ENCODE data around the gene KCTD4.

DNA sequence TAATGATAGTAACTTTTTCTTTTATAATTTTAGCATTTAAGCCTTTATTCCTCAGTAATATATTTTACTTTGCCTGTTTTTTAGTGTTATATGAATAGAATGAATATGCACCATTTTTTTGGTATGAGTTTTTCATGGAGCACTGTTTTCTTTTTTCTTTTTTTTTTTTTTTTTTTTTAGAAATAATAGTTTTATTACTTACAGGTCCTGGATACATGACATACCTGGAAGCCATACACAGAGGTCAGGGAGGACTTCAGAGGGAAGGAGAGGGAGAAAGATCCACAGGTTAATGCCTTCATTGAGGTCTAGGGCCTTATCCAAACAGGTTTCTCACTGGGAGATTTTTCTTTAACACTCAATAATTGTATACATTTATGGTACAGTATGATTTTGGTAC, 26.4 kb downstream of the KCTD4 start:
- TF ChIP-seq, protein P1, sequence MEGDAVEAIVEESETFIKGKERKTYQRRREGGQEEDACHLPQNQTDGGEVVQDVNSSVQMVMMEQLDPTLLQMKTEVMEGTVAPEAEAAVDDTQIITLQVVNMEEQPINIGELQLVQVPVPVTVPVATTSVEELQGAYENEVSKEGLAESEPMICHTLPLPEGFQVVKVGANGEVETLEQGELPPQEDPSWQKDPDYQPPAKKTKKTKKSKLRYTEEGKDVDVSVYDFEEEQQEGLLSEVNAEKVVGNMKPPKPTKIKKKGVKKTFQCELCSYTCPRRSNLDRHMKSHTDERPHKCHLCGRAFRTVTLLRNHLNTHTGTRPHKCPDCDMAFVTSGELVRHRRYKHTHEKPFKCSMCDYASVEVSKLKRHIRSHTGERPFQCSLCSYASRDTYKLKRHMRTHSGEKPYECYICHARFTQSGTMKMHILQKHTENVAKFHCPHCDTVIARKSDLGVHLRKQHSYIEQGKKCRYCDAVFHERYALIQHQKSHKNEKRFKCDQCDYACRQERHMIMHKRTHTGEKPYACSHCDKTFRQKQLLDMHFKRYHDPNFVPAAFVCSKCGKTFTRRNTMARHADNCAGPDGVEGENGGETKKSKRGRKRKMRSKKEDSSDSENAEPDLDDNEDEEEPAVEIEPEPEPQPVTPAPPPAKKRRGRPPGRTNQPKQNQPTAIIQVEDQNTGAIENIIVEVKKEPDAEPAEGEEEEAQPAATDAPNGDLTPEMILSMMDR (IDR thresholded peaks at IDR 0.05; ENCODE audit: poor library complexity) = no peak
- no peak for TF ChIP-seq EZH2phosphoT487 (IDR thresholded peaks at IDR 0.05; ENCODE audit: low read depth, severe bottlenecking, unreplicated experiment)

All from hepatocyte (in vitro differentiated cells).